GM21526 (cell line): ENCODE measurements around the gene HOXB8.

Experiments
- ATAC-seq: cut with Tn5 transposase; IDR thresholded peaks from one replicate; pipeline ENCODE4 v1.9.1; 2021; ENCODE audit warnings: moderate library complexity; ENCODE audit not compliant: unreplicated experiment, low FRiP score

HOXB8 gene

GRCh38 chr17:48596735-48597527 is 18.2 kb downstream of the HOXB8 start:
- ATAC-seq: no peak

- no peak for ATAC-seq
Measured at GRCh38 chr17:48596000-48596734, 18.9 kb downstream of the HOXB8 start.

GRCh38 chr17:48595278-48595999 is 19.7 kb downstream of the HOXB8 start:
- no peak for ATAC-seq

- ATAC-seq: no peak
Measured at GRCh38 chr17:48594538-48595277, 20.4 kb downstream of the HOXB8 start.

- ATAC-seq: no peak
Measured at GRCh38 chr17:48593840-48594537, 21.1 kb downstream of the HOXB8 start.

GRCh38 chr17:48593126-48593829 is 21.8 kb downstream of the HOXB8 start, which contains the start of gene HOXB5:
TSS of gene HOXB5 (minus strand) at chr17:48593779. CDS start at chr17:48593682, 97 bp downstream.
- ATAC-seq: no peak

- no peak for ATAC-seq
Measured at GRCh38 chr17:48592577-48592976, 22.5 kb downstream of the HOXB8 start.

GRCh38 chr17:48592057-48592514 is 23.0 kb downstream of the HOXB8 start:
- no peak for ATAC-seq

- no peak for ATAC-seq
Measured at GRCh38 chr17:48591255-48592056, 23.6 kb downstream of the HOXB8 start.

GRCh38 chr17:48590607-48591161 is 24.4 kb downstream of the HOXB8 start:
- no peak for ATAC-seq

- no peak for ATAC-seq
Measured at GRCh38 chr17:48589831-48590606, 25.1 kb downstream of the HOXB8 start, which contains the start of gene HOXB3. TSS of gene HOXB3 (minus strand) at chr17:48590241. CDS start at chr17:48552474, 37,767 bp downstream.

- ATAC-seq: no peak
Measured at GRCh38 chr17:48589060-48589830, 25.8 kb downstream of the HOXB8 start.

GRCh38 chr17:48588528-48588927 is 26.6 kb downstream of the HOXB8 start:
- no peak for ATAC-seq

- ATAC-seq: no peak
Measured at GRCh38 chr17:48588074-48588415, 27.0 kb downstream of the HOXB8 start.

- no peak for ATAC-seq
Measured at GRCh38 chr17:48587276-48588073, 27.6 kb downstream of the HOXB8 start.
